K562 (cell line): ENCODE results near the gene ZBTB22. TPM values are rescaled to one million over a fixed set of nuclear protein-coding genes. Genes with fewer than 3 reads are reported as not detected.
"Not testable (repeated sequence)": the region's sequence is repeated elsewhere in the genome, so short reads cannot be mapped to it uniquely, and the experiment has no call there.

ENCODE experiments used
- ATAC-seq: fragments of 200-7000 bp; cut with Tn5 transposase; 3 replicates; pipeline ENCODE4 v1.9.1; 2020; ENCODE audit warnings: moderate library complexity
- BruUV-seq: library from RNA; stranded (reverse); fragments of 400-500 nt; replicated peaks from 2 replicates; lab custom pipeline; 2021; lab: Mats Ljungman, UMichigan
- CTCF ChIA-PET: fragments of 300-600 bp; formaldehyde crosslinking; extraction: SDS; loops from one replicate; lab custom pipeline; 2021; ENCODE audit warnings: low intra/inter-chr PET ratio; lab: Yijun Ruan, JAX
- POLR2A ChIA-PET: fragments of 300-600, 350-650 bp; sonication (Branson Sonifier 250); formaldehyde crosslinking; extraction: SDS; loops from one replicate; lab custom pipeline; 2021; ENCODE audit warnings: antibody characterized with exemption, inconsistent platforms; lab: Yijun Ruan, JAX
- DNase-seq, 4 experiments: peaks; one replicate each; pipeline versions ENCODE4 v3.0.0 to v3.0.0-alpha.2; 2011 to 2018; ENCODE audit warnings: low spot score in 3 of 4, mixed read lengths in 3 of 4; ENCODE audit errors: extremely low read depth in 1 of 4
- FAIRE-seq: peaks from 2 replicates; lab custom pipeline; 2011; peaks lifted over from hg19 to GRCh38; lab: Jason Lieb, UNC
- H2AFZ ChIP-seq: 2 replicates; pipeline ENCODE4 v1.6.0; 2011; ENCODE audit warnings: low read depth, low read length, control low read depth, inconsistent platforms
- H3K27ac ChIP-seq: fragments of 200-600 bp; 3 replicates; pipeline ENCODE4 v1.8.0; 2011; ENCODE audit warnings: low read depth, mild to moderate bottlenecking, control low read depth, inconsistent platforms, low read length, moderate library complexity, mixed read lengths; ENCODE audit errors: extremely low read depth
- H3K27me3 ChIP-seq, 2 experiments: fragments of 300-600 bp in 1 of 2; 2 replicates in 1 of 2; 3 replicates in 1 of 2; pipeline versions ENCODE4 v1.6.0 to v1.8.0; 2011; ENCODE audit warnings: inconsistent platforms in 2 of 2, low read length in 2 of 2, mild to moderate bottlenecking in 1 of 2, mixed read lengths in 1 of 2, moderate library complexity in 1 of 2; ENCODE audit not compliant: control insufficient read depth in 2 of 2, insufficient read depth in 2 of 2
- H3K36me3 ChIP-seq: fragments of 300-600 bp; 3 replicates; pipeline ENCODE4 v1.8.0; 2011; ENCODE audit warnings: mild to moderate bottlenecking, low read length, inconsistent platforms; ENCODE audit not compliant: control insufficient read depth, insufficient read depth
- H3K4me1 ChIP-seq, 2 experiments: fragments of 200-600 bp in 1 of 2; replicated peaks in 1 of 2; 2 replicates in 1 of 2; 3 replicates in 1 of 2; pipeline versions ENCODE4 v1.5.1 to v1.8.0; 2011; ENCODE audit warnings: inconsistent platforms in 2 of 2, low read length in 2 of 2, mild to moderate bottlenecking in 1 of 2, mixed read lengths in 1 of 2, moderate library complexity in 1 of 2; ENCODE audit not compliant: control insufficient read depth in 2 of 2, insufficient read depth in 2 of 2
- H3K4me2 ChIP-seq: 2 replicates; pipeline ENCODE4 v1.6.1; 2011; ENCODE audit warnings: low read length, control low read depth, inconsistent platforms, mixed read lengths; ENCODE audit not compliant: insufficient read depth
- H3K4me3 ChIP-seq: fragments of 200-600 bp; sonication (generic), shearing (Covaris generic); 2 replicates; pipeline ENCODE4 v1.5.1; 2016; ENCODE audit warnings: control low read depth, inconsistent platforms
- H3K79me2 ChIP-seq: fragments of 200-600 bp; 3 replicates; pipeline ENCODE4 v1.8.0; 2011; ENCODE audit warnings: low read length, inconsistent platforms; ENCODE audit not compliant: control insufficient read depth, insufficient read depth
- H3K9ac ChIP-seq, 2 experiments: 2 replicates each; pipeline versions ENCODE4 v1.6.0 to v1.6.1; 2011; ENCODE audit warnings: low read depth in 2 of 2, low read length in 2 of 2, control low read depth in 1 of 2, inconsistent platforms in 1 of 2, mild to moderate bottlenecking in 1 of 2, mixed read lengths in 1 of 2; ENCODE audit not compliant: insufficient read depth in 1 of 2
- H3K9me1 ChIP-seq: one replicate; pipeline ENCODE4 v1.6.0; 2011; ENCODE audit warnings: inconsistent platforms, mild to moderate bottlenecking, low read length, moderate library complexity; ENCODE audit not compliant: control insufficient read depth, insufficient read depth
- H3K9me3 ChIP-seq: replicated peaks from 2 replicates; pipeline ENCODE4 v1.5.1; 2011; ENCODE audit warnings: low read depth, low read length, inconsistent platforms; ENCODE audit not compliant: control insufficient read depth, insufficient read depth
- H4K20me1 ChIP-seq: replicated peaks from 2 replicates; pipeline ENCODE4 v1.6.1; 2011; ENCODE audit warnings: low read length, inconsistent platforms, mixed read lengths; ENCODE audit not compliant: control insufficient read depth, insufficient read depth
- BRCA1 ChIP-seq, 2 experiments: fragments of 450-650 bp in 1 of 2; sonication (generic) in 1 of 2; formaldehyde crosslinking in 1 of 2; IDR thresholded peaks; 2 replicates each; pipeline versions ENCODE4 v1.5.0 to v1.6.1; 2017 to 2020; ENCODE audit warnings: mild to moderate bottlenecking in 1 of 2, missing genetic modification reagents in 1 of 2
- CREB1 ChIP-seq, 2 experiments: sonication (generic) in 1 of 2; formaldehyde crosslinking in 1 of 2; IDR thresholded peaks; 2 replicates each; pipeline versions ENCODE4 v1.6.1 to v1.8.0; 2012 to 2022; ENCODE audit warnings: inconsistent platforms in 1 of 2, mild to moderate bottlenecking in 1 of 2, missing genetic modification reagents in 1 of 2, moderate library complexity in 1 of 2
- CTCF ChIP-seq, 3 experiments: IDR thresholded peaks in 2 of 3; conservative IDR thresholded peaks in 1 of 3; 2 replicates each; pipeline ENCODE4 v1.5.1; 2011 to 2012; ENCODE audit warnings: low read length in 3 of 3, mild to moderate bottlenecking in 3 of 3, control low read depth in 2 of 3, improper control_type of control experiment in 1 of 3, inconsistent platforms in 1 of 3, low read depth in 1 of 3, mixed read lengths in 1 of 3, moderate library complexity in 1 of 3; ENCODE audit not compliant: insufficient read depth in 2 of 3
- GABPB1 ChIP-seq: sonication (generic); formaldehyde crosslinking; IDR thresholded peaks from 2 replicates; pipeline ENCODE4 v1.8.0; 2022; ENCODE audit warnings: mild to moderate bottlenecking, missing genetic modification reagents
- LCOR ChIP-seq: sonication (generic); formaldehyde crosslinking; IDR thresholded peaks from 2 replicates; pipeline ENCODE4 v1.8.0; 2022; ENCODE audit warnings: mild to moderate bottlenecking, missing genetic modification reagents
- MAZ ChIP-seq, 2 experiments: fragments of 450-650 bp in 1 of 2; sonication (generic) in 1 of 2; formaldehyde crosslinking; IDR thresholded peaks in 1 of 2; conservative IDR thresholded peaks in 1 of 2; 2 replicates each; pipeline versions ENCODE4 v1.4.0 to v1.5.0; 2020; ENCODE audit warnings: mild to moderate bottlenecking in 1 of 2, missing genetic modification reagents in 1 of 2
- NR2C2 ChIP-seq, 2 experiments: fragments of 200-800 bp in 1 of 2; sonication (Bioruptor generic) in 1 of 2; sonication (generic) in 1 of 2; formaldehyde crosslinking in 1 of 2; IDR thresholded peaks; 2 replicates each; pipeline versions ENCODE4 v1.6.1 to v1.8.0; 2016 to 2022; ENCODE audit warnings: mild to moderate bottlenecking in 1 of 2, missing compliant biosample characterization in 1 of 2, missing genetic modification characterization in 1 of 2, missing genetic modification reagents in 1 of 2
- RBFOX2 ChIP-seq: fragments of 200-400 bp; formaldehyde crosslinking; IDR thresholded peaks from 2 replicates; pipeline ENCODE4 v1.6.1; 2017; ENCODE audit warnings: low read depth, mild to moderate bottlenecking, low read length, moderate library complexity
- TFAP4 ChIP-seq: sonication (generic); formaldehyde crosslinking; IDR thresholded peaks from 2 replicates; pipeline ENCODE4 v1.8.0; 2022; ENCODE audit warnings: missing genetic modification reagents, mild to moderate bottlenecking, moderate library complexity, borderline replicate concordance
- ZBTB2 ChIP-seq: fragments of 450-650 bp; IDR thresholded peaks from 2 replicates; pipeline ENCODE4 v1.6.1; 2016; ENCODE audit warnings: antibody characterized with exemption
- ZBTB9 ChIP-seq: fragments of 450-650 bp; formaldehyde crosslinking; IDR thresholded peaks from 2 replicates; pipeline ENCODE4 v1.4.0; 2020; ENCODE audit warnings: mild to moderate bottlenecking, moderate library complexity
- ZFX ChIP-seq: sonication (generic); formaldehyde crosslinking; IDR thresholded peaks from 2 replicates; pipeline ENCODE4 v1.8.0; 2022; ENCODE audit warnings: mild to moderate bottlenecking, missing genetic modification reagents, moderate library complexity
- WGBS: fragments of 100-300 bp; shearing (Covaris generic); methylation state at CpG from one replicate; pipeline ENCODE4 v1.1.6; 2016; ENCODE audit warnings: low coverage, mixed read lengths; ENCODE audit not compliant: insufficient coverage; ENCODE audit errors: missing lambda C conversion rate; 5-methylcytosine and 5-hydroxymethylcytosine counted together
- in situ Hi-C: fragments of 300-500 bp; cut with MboI; formaldehyde crosslinking; loops from 4 replicates; pipeline ENCODE4 v1.15.0; 2018; ENCODE audit warnings: inconsistent platforms, mixed read lengths
- intact Hi-C: fragments of 100-400 bp; cut with micrococcal nuclease; formaldehyde crosslinking; loops from 2 replicates; pipeline ENCODE4 v1.14.2; 2022
- polyA plus RNA-seq, 8 experiments: library from polyadenylated mRNA; depleted of rRNA in 4 of 8; stranded (reverse) in 5 of 8; unstranded in 3 of 8; fragments of >200 nt; fragmentation: Nextera tagmentation in 2 of 8; fragmentation: Illumina TruSeq in 1 of 8; extraction: Ambion mirVana in 2 of 8; extraction: Trizol in 1 of 8; gene quantifications; 2 replicates each; pipeline versions ENCODE4 v1.2.1 to v1.2.3, GENCODE V29; 2011 to 2014; ENCODE audit warnings: inconsistent platforms in 1 of 8, missing spikeins in 1 of 8
- total RNA-seq, 7 experiments: library from RNA; depleted of rRNA in 6 of 7; stranded (reverse); fragments of >200 nt in 6 of 7; fragmentation: Illumina TruSeq in 2 of 7; extraction: Trizol in 2 of 7; gene quantifications; 2 replicates each; pipeline versions ENCODE4 v1.2.1 to v1.2.3, GENCODE V29; 2011 to 2021; ENCODE audit warnings: low replicate concordance in 1 of 7

ZBTB22 gene
- total and polyA plus RNA-seq, 9 of the 15 experiments (the other 6 are each of a cell fraction or from before 2014, with no cell fraction given): 0.21 to 11.9 (median 7.1) TPM

GRCh38 chr6:33365206-33365971 lies 47.8 kb upstream of the ZBTB22 start:
- H3K27me3 ChIP-seq; H3K4me2 ChIP-seq; H3K79me2 ChIP-seq; intact Hi-C loops; H3K36me3 ChIP-seq; H3K4me3 ChIP-seq; in situ Hi-C loops; FAIRE-seq; H3K9me1 ChIP-seq; BruUV-seq; H3K9me3 ChIP-seq; H4K20me1 ChIP-seq; TF ChIP-seq BRCA1 (IDR thresholded peaks at IDR 0.05); NR2C2 (CRISPR knock-in tag; IDR thresholded peaks at IDR 0.05); CREB1 (IDR thresholded peaks at IDR 0.05): not testable (repeated sequence)
- DNase-seq (peak in 2 of 4 experiments; percentile 32 to 51), ATAC-seq (peak; percentile 86)
- WGBS: 76% methylated on average over 10 of the region's 10 CpGs
- Histone ChIP-seq H2AFZ (peak overlapping the region; percentile 21; the same call in 1 of the 2 replicates), H3K9ac (peak overlapping the region; percentile 38 to 72; a peak in 3 of 4 replicates), H3K27ac (peak overlapping the region; percentile 65; the same call in 2 of the 3 replicates), H3K4me1 (peaks cover 22 to 26% of the 10 kb centered on the region in 2 experiments)
- CTCF ChIA-PET: interaction anchor here (0.7 kb wide), 1 partner anchor 9 kb away, joined by 5 read pairs; no protein-coding TSS in a partner anchor
- POLR2A ChIA-PET: interaction anchor here (0.6 to 1.7 kb wide), 6 partner anchors 9 to 395 kb away, joined by 3 to 9 read pairs (median 4); no protein-coding TSS in a partner anchor
- peak; percentile 45; the same call in 1 of the 2 replicates for TF ChIP-seq RBFOX2
- TF ChIP-seq BRCA1 (CRISPR knock-in tag; IDR thresholded peaks at IDR 0.05): peak; percentile 44; the same call in 1 of the 2 replicates
- TF ChIP-seq TFAP4 (CRISPR knock-in tag): 0 out of 2 replicates have a peak, but pooled peaks have one; percentile 8
- peak; percentile 68 for TF ChIP-seq ZFX (CRISPR knock-in tag)
- TF ChIP-seq GABPB1 (CRISPR knock-in tag): 0 out of 2 replicates have a peak, but pooled peaks have one; percentile 4
- 0 out of 2 replicates have a peak, but pooled peaks have one; percentile 4 for TF ChIP-seq ZBTB2
- peak; percentile 18; the same call in 1 of the 2 replicates for TF ChIP-seq NR2C2 (tag; IDR thresholded peaks at IDR 0.05)
- TF ChIP-seq CREB1 (CRISPR knock-in tag; IDR thresholded peaks at IDR 0.05): 0 out of 2 replicates have a peak, but pooled peaks have one; percentile 36
- TF ChIP-seq MAZ (CRISPR knock-in tag; conservative IDR thresholded peaks at IDR 0.05 in 1 of 2, IDR thresholded peaks at IDR 0.05 in 1 of 2): 0 out of 4 replicates have a peak, but pooled peaks of 1 of the 2 experiments have one; percentile 24
- peak; percentile 24 to 48 (median 33); a peak in 5 of 6 replicates for TF ChIP-seq CTCF (IDR thresholded peaks at IDR 0.05 in 2 of 3, conservative IDR thresholded peaks at IDR 0.05 in 1 of 3; ENCODE audit: insufficient read depth in 2 of 3, low read depth in 1 of 3, low read length in 3 of 3)
- peak; percentile 54; the same call in 1 of the 2 replicates for TF ChIP-seq ZBTB9 (CRISPR knock-in tag)
- TF ChIP-seq LCOR (CRISPR knock-in tag): 0 out of 2 replicates have a peak, but pooled peaks have one; percentile 17
